Measurements from ENCODE around the gene NKAIN2. TPM values are rescaled to one million over a fixed set of nuclear protein-coding genes. Genes with fewer than 3 reads are reported as not detected.
"Not testable (repeated sequence)": the region's sequence is repeated elsewhere in the genome, so short reads cannot be mapped to it uniquely, and the experiment has no call there.

Gene NKAIN2
- total RNA-seq, 4 donors from 2014 or later, result 0.19 TPM; not detected in 3

GRCh38 chr6:123980311-123980710, 176.6 kb downstream of the NKAIN2 start:
- no peaks in the 10 kb centered on the region for H3K36me3 ChIP-seq
- WGBS, 2 donors, result 60 to 81% methylated on average over 2 of the region's 2 CpGs
- no peak for TF ChIP-seq CTCF (IDR thresholded peaks at IDR 0.05)
- TF ChIP-seq POLR2A (IDR thresholded peaks at IDR 0.05), result no peak

GRCh38 chr6:123986938-123987337, 183.3 kb downstream of the NKAIN2 start:
- TF ChIP-seq POLR2A (IDR thresholded peaks at IDR 0.05) (no peak), CTCF (IDR thresholded peaks at IDR 0.05) (no peak)
- Histone ChIP-seq H3K27me3 (no peaks in the 10 kb centered on the region), H3K27ac (no peak overlapping the region), H3K4me1 (no peaks in the 10 kb centered on the region), H3K36me3 (no peaks in the 10 kb centered on the region), H3K9me3 (no peaks in the 10 kb centered on the region), H3K4me3 (no peak overlapping the region)
- intact Hi-C loops (cut with DNase I), result no loop called here
- WGBS, 2 donors, result 76 to 86% methylated on average over 4 of the region's 4 CpGs
- DNase-seq, result no peak

More at GRCh38 chr6:123980311-123980710, 176.6 kb downstream of the NKAIN2 start:
- no peak for DNase-seq
- Histone ChIP-seq H3K4me1 (no peaks in the 10 kb centered on the region), H3K9me3 (no peaks in the 10 kb centered on the region), H3K27me3 (no peaks in the 10 kb centered on the region), H3K4me3 (no peak overlapping the region), H3K27ac (no peak overlapping the region)
- intact Hi-C loops (cut with DNase I), result no loop called here

- DNase-seq; intact Hi-C loops (cut with DNase I); H3K36me3 ChIP-seq; H3K9me3 ChIP-seq; H3K4me3 ChIP-seq; H3K4me1 ChIP-seq; H3K27ac ChIP-seq; H3K27me3 ChIP-seq: not testable (repeated sequence)
- 36 to 38% methylated on average over 5 of the region's 5 CpGs for WGBS, 2 donors
Observed at GRCh38 chr6:123989918-123990317, 186.3 kb downstream of the NKAIN2 start.

GRCh38 chr6:123990376-123990775, 186.7 kb downstream of the NKAIN2 start:
- WGBS, 2 donors, result 62 to 64% methylated on average over 2 of the region's 2 CpGs
- TF ChIP-seq CTCF (IDR thresholded peaks at IDR 0.05) (no peak), POLR2A (IDR thresholded peaks at IDR 0.05) (no peak)

GRCh38 chr6:123994168-123994567, 190.5 kb downstream of the NKAIN2 start:
- no peak for DNase-seq
- Histone ChIP-seq H3K36me3 (no peaks in the 10 kb centered on the region), H3K4me1 (no peaks in the 10 kb centered on the region), H3K9me3 (no peaks in the 10 kb centered on the region), H3K4me3 (no peak overlapping the region), H3K27ac (no peak overlapping the region), H3K27me3 (no peaks in the 10 kb centered on the region)
- intact Hi-C loops (cut with DNase I), result no loop called here
- 40 to 73% methylated on average over 3 of the region's 3 CpGs for WGBS, 2 donors
- TF ChIP-seq CTCF (IDR thresholded peaks at IDR 0.05), result no peak
- no peak for TF ChIP-seq POLR2A (IDR thresholded peaks at IDR 0.05)

More at GRCh38 chr6:123990376-123990775, 186.7 kb downstream of the NKAIN2 start:
- intact Hi-C loops (cut with DNase I), result no loop called here
- Histone ChIP-seq H3K27me3 (no peaks in the 10 kb centered on the region), H3K27ac (no peak overlapping the region), H3K4me3 (no peak overlapping the region), H3K9me3 (no peaks in the 10 kb centered on the region), H3K36me3 (no peaks in the 10 kb centered on the region), H3K4me1 (no peaks in the 10 kb centered on the region)
- DNase-seq, result no peak
